Endodermal cell (in vitro differentiated cells): ENCODE data around the gene SNU13. TPM values are rescaled to one million over a fixed set of nuclear protein-coding genes. Genes with fewer than 3 reads are reported as not detected.

Source experiments
- DNase-seq: peaks from one replicate; pipeline ENCODE4 v3.0.0-alpha.2; 2017
- H3K27ac ChIP-seq: 2 replicates; pipeline ENCODE4 v1.5.1; 2013; ENCODE audit warnings: mild to moderate bottlenecking, low read depth, low read length, moderate library complexity
- H3K27me3 ChIP-seq: 2 replicates; pipeline ENCODE4 v1.6.1; 2013; ENCODE audit warnings: mild to moderate bottlenecking, low read length, moderate library complexity; ENCODE audit not compliant: insufficient read depth, control insufficient read depth, poor library complexity, severe bottlenecking
- H3K36me3 ChIP-seq: 2 replicates; pipeline ENCODE4 v1.7.0; 2013; ENCODE audit warnings: mild to moderate bottlenecking, low read length, moderate library complexity; ENCODE audit not compliant: control insufficient read depth, insufficient read depth
- H3K4me1 ChIP-seq: one replicate; pipeline ENCODE4 v1.7.0; 2013; ENCODE audit warnings: low read length; ENCODE audit not compliant: control insufficient read depth, insufficient read depth
- H3K4me3 ChIP-seq: 2 replicates; pipeline ENCODE4 v1.5.1; 2013; ENCODE audit warnings: mild to moderate bottlenecking, low read length, moderate library complexity
- H3K9ac ChIP-seq: 2 replicates; pipeline ENCODE4 v1.6.1; 2013; ENCODE audit warnings: mild to moderate bottlenecking, low read length, moderate library complexity; ENCODE audit not compliant: poor library complexity, severe bottlenecking; ENCODE audit errors: extremely low read depth
- H3K9me3 ChIP-seq: 2 replicates; pipeline ENCODE4 v1.6.1; 2013; ENCODE audit warnings: mild to moderate bottlenecking, low read length, moderate library complexity; ENCODE audit not compliant: control insufficient read depth
- H3K27ac Mint-ChIP-seq: 2 replicates; pipeline ENCODE4 v1.8.0; 2020; ENCODE audit warnings: mixed read lengths
- H3K27me3 Mint-ChIP-seq: 2 replicates; pipeline ENCODE4 v1.8.0; 2021; ENCODE audit warnings: mild to moderate bottlenecking, mixed read lengths; ENCODE audit not compliant: insufficient read depth
- H3K36me3 Mint-ChIP-seq: 2 replicates; pipeline ENCODE4 v1.8.0; 2020; ENCODE audit warnings: low read depth, mixed read lengths
- H3K4me1 Mint-ChIP-seq: 2 replicates; pipeline ENCODE4 v1.8.0; 2020; ENCODE audit warnings: mixed read lengths
- H3K4me3 Mint-ChIP-seq: 2 replicates; pipeline ENCODE4 v1.8.0; 2020; ENCODE audit warnings: mild to moderate bottlenecking, moderate library complexity, mixed read lengths
- H3K9me3 Mint-ChIP-seq: 2 replicates; pipeline ENCODE4 v1.8.0; 2020; ENCODE audit warnings: mild to moderate bottlenecking, mixed read lengths
- CTCF ChIP-seq: fragments of 200-600 bp; sonication (generic); conservative IDR thresholded peaks from 2 replicates; pipeline ENCODE4 v1.5.0; 2021; ENCODE audit warnings: antibody characterized with exemption, mild to moderate bottlenecking
- WGBS, 2 experiments: methylation state at CpG; one replicate each; pipeline versions ENCODE4 v1.1.5 to v1.1.7; 2013; ENCODE audit warnings: missing lambda C conversion rate in 2 of 2, mixed read lengths in 1 of 2; ENCODE audit not compliant: insufficient coverage in 1 of 2, insufficient read length in 1 of 2; 5-methylcytosine and 5-hydroxymethylcytosine counted together
- total RNA-seq, 2 donors: library from RNA; stranded (reverse); fragmentation: NEBNext Ultra II Directional in 1 of 2; extraction: Animal tissue kit (Norgen Biotek cat#: 25700) in 1 of 2; gene quantifications; 2 replicates in 1 of 2; 3 replicates in 1 of 2; pipeline ENCODE4 v1.2.1, GENCODE V29; 2021

The SNU13 gene
- total RNA-seq, 2 donors from 2014 or later = 133 to 146 TPM

GRCh38 chr22:41713004-41713403 is 24.3 kb upstream of the SNU13 start:
- no peaks in the 10 kb centered on the region for H3K9me3 Mint-ChIP-seq
- no peak overlapping the region for H3K27ac Mint-ChIP-seq
- H3K27ac ChIP-seq = no peak overlapping the region
- no peak for TF ChIP-seq CTCF
- no peaks in the 10 kb centered on the region for H3K27me3 ChIP-seq
- H3K9ac ChIP-seq = no peak overlapping the region
- no peak overlapping the region for H3K4me3 Mint-ChIP-seq
- no peaks in the 10 kb centered on the region for H3K4me1 Mint-ChIP-seq
- no peak overlapping the region for H3K4me3 ChIP-seq
- no peaks in the 10 kb centered on the region for H3K4me1 ChIP-seq
- no peaks in the 10 kb centered on the region for H3K36me3 ChIP-seq
- H3K9me3 ChIP-seq = no peaks in the 10 kb centered on the region
- no peak for DNase-seq
- WGBS, 2 experiments = 92 to 95% methylated on average over 9 of the region's 9 CpGs
- H3K36me3 Mint-ChIP-seq = no peaks in the 10 kb centered on the region
- H3K27me3 Mint-ChIP-seq = peaks cover 20% of the 10 kb centered on the region

GRCh38 chr22:41709341-41709740 is 20.7 kb upstream of the SNU13 start:
- H3K27me3 ChIP-seq = no peaks in the 10 kb centered on the region
- H3K4me3 ChIP-seq = no peak overlapping the region
- no peaks in the 10 kb centered on the region for H3K9me3 ChIP-seq
- H3K4me3 Mint-ChIP-seq = no peak overlapping the region
- no peaks in the 10 kb centered on the region for H3K4me1 ChIP-seq
- no peaks in the 10 kb centered on the region for H3K9me3 Mint-ChIP-seq
- no peaks in the 10 kb centered on the region for H3K36me3 Mint-ChIP-seq
- no peak for DNase-seq
- no peak overlapping the region for H3K9ac ChIP-seq
- H3K4me1 Mint-ChIP-seq = no peaks in the 10 kb centered on the region
- H3K27ac ChIP-seq = no peak overlapping the region
- no peak for TF ChIP-seq CTCF
- H3K36me3 ChIP-seq = no peaks in the 10 kb centered on the region
- H3K27me3 Mint-ChIP-seq = peaks cover 27% of the 10 kb centered on the region
- H3K27ac Mint-ChIP-seq = no peak overlapping the region
- 93 to 95% methylated on average over 8 to 10 of the region's 10 CpGs for WGBS, 2 experiments

- H3K27me3 ChIP-seq = no peaks in the 10 kb centered on the region
- Mint-ChIP-seq H3K27ac (no peak overlapping the region), H3K4me1 (peaks cover 2% of the 10 kb centered on the region), H3K27me3 (peaks cover 44% of the 10 kb centered on the region), H3K4me3 (no peak overlapping the region), H3K36me3 (peaks cover 3% of the 10 kb centered on the region), H3K9me3 (peaks cover 6% of the 10 kb centered on the region)
- no peak overlapping the region for H3K4me3 ChIP-seq
- WGBS, 2 experiments = 92 to 95% methylated on average over 6 to 9 of the region's 9 CpGs
- no peak overlapping the region for H3K9ac ChIP-seq
- H3K4me1 ChIP-seq = peaks cover under 1% of the 10 kb centered on the region
- TF ChIP-seq CTCF = no peak
- H3K36me3 ChIP-seq = no peaks in the 10 kb centered on the region
- no peak overlapping the region for H3K27ac ChIP-seq
- H3K9me3 ChIP-seq = no peaks in the 10 kb centered on the region
- no peak for DNase-seq
These were observed 14.1 kb upstream of the SNU13 start for GRCh38 chr22:41702763-41703162.
